BJ (cell line): Measurements from ENCODE around the gene PREPL. TPM values are rescaled to one million over a fixed set of nuclear protein-coding genes. Genes with fewer than 3 reads are reported as not detected.

Experiments used
- CTCF ChIA-PET: fragments of 350-600 bp; formaldehyde crosslinking; extraction: SDS; loops from one replicate; lab custom pipeline; 2021; ENCODE audit warnings: antibody characterized with exemption, inconsistent platforms; lab: Yijun Ruan, JAX
- POLR2A ChIA-PET: fragments of 300-600 bp; sonication (Branson Sonifier 250); formaldehyde crosslinking; extraction: SDS; loops from one replicate; lab custom pipeline; 2021; ENCODE audit warnings: antibody characterized with exemption; lab: Charles Lee
- DNase-seq: peaks from one replicate; pipeline ENCODE4 v3.0.0-alpha.2; 2011; ENCODE audit warnings: low read depth
- H3K27me3 ChIP-seq: 2 replicates; pipeline ENCODE4 v1.6.0; 2011; ENCODE audit warnings: low read length; ENCODE audit not compliant: control insufficient read depth, insufficient read depth
- H3K36me3 ChIP-seq: 2 replicates; pipeline ENCODE4 v1.5.1; 2011; ENCODE audit warnings: low read length; ENCODE audit not compliant: control insufficient read depth, insufficient read depth
- H3K4me3 ChIP-seq: 2 replicates; pipeline ENCODE4 v1.5.1; 2011; ENCODE audit warnings: low read depth, mild to moderate bottlenecking, control low read depth, low read length
- CTCF ChIP-seq: IDR thresholded peaks from 2 replicates; pipeline ENCODE4 v1.5.1; 2011; ENCODE audit warnings: low read depth, mild to moderate bottlenecking, control low read depth, inconsistent platforms, low read length, moderate library complexity; ENCODE audit not compliant: insufficient read depth
- polyA plus RNA-seq: library from polyadenylated mRNA; depleted of rRNA; stranded (reverse); fragments of >200 nt; gene quantifications from 2 replicates; pipeline ENCODE4 v1.2.3, GENCODE V29; 2011

Gene PREPL
- polyA plus RNA-seq, 1 experiment, result 18.4 TPM

GRCh38 chr2:44291281-44292248 lies 69.7 kb downstream of the PREPL start:
- Histone ChIP-seq H3K4me3 (no peak overlapping the region), H3K27me3 (no peaks in the 10 kb centered on the region), H3K36me3 (no peaks in the 10 kb centered on the region)
- TF ChIP-seq CTCF, result peak; percentile 76
- peak; percentile 39 for DNase-seq
- ChIA-PET CTCF (interaction anchor here (0.7 to 2.0 kb wide), 23 partner anchors 10 to 249 kb away, joined by 3 to 15 read pairs (median 5); no protein-coding TSS in a partner anchor), POLR2A (interaction anchor here (0.6 kb wide), 1 partner anchor 33 kb away, joined by 3 read pairs; no protein-coding TSS in a partner anchor)

- DNase-seq, result no peak
- Histone ChIP-seq H3K4me3 (no peak overlapping the region), H3K27me3 (no peaks in the 10 kb centered on the region), H3K36me3 (no peaks in the 10 kb centered on the region)
- POLR2A ChIA-PET, result no interaction called here
- no peak for TF ChIP-seq CTCF
- CTCF ChIA-PET, result interaction anchor here (1.6 kb wide), 1 partner anchor 49 kb away, joined by 5 read pairs; no protein-coding TSS in a partner anchor
Observed at GRCh38 chr2:44290261-44290660, 71.0 kb downstream of the PREPL start.

- Histone ChIP-seq H3K4me3 (no peak overlapping the region), H3K36me3 (no peaks in the 10 kb centered on the region), H3K27me3 (no peaks in the 10 kb centered on the region)
- no peak for DNase-seq
- POLR2A ChIA-PET, result no interaction called here
- CTCF ChIA-PET, result no interaction called here
- TF ChIP-seq CTCF, result no peak
Observed at GRCh38 chr2:44286884-44287638, 74.2 kb downstream of the PREPL start.

GRCh38 chr2:44286119-44286883 lies 75.0 kb downstream of the PREPL start:
- no peak for TF ChIP-seq CTCF
- Histone ChIP-seq H3K27me3 (no peaks in the 10 kb centered on the region), H3K4me3 (no peak overlapping the region), H3K36me3 (no peaks in the 10 kb centered on the region)
- ChIA-PET POLR2A (no interaction called here), CTCF (no interaction called here)
- DNase-seq, result no peak
